Measurements from ENCODE around the gene RCAN1.
"Not testable (repeated sequence)": the region's sequence is repeated elsewhere in the genome, so short reads cannot be mapped to it uniquely, and the experiment has no call there.

Gene RCAN1

GRCh38 chr21:34569381-34569979 is 45.4 kb downstream of the RCAN1 start:
- no peak for DNase-seq (ENCODE audit: low read depth in 2 of 2)

DNA sequence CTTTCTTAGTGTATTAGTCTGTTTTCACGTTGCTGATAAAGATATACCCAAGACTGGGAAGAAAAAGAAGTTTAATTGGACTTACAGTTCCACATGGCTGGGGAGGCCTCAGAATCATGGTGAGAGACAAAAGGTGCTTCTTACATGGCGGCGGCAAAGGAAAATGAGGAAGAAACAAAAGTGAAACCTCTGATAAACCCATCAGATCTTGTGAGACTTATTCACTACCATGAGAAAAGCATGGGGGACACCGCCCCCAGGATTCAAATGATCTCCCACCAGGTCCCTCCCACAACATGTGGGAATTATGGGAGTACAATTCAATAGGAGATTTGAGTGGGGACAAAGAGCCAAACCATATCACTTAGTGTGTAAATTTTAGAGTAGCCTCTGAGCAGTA is 46.1 kb downstream of the RCAN1 start:
- DNase-seq (ENCODE audit: low read depth in 2 of 2) = not testable (repeated sequence)

GRCh38 chr21:34567604-34568155 is 47.2 kb downstream of the RCAN1 start:
- DNase-seq (ENCODE audit: low read depth in 2 of 2) = no peak

- no peak for DNase-seq (ENCODE audit: low read depth in 2 of 2)
These were observed 49.7 kb downstream of the RCAN1 start for GRCh38 chr21:34565238-34565637.

GRCh38 chr21:34563370-34563769 is 51.5 kb downstream of the RCAN1 start:
- DNase-seq (ENCODE audit: low read depth in 2 of 2) = not testable (repeated sequence)

DNA sequence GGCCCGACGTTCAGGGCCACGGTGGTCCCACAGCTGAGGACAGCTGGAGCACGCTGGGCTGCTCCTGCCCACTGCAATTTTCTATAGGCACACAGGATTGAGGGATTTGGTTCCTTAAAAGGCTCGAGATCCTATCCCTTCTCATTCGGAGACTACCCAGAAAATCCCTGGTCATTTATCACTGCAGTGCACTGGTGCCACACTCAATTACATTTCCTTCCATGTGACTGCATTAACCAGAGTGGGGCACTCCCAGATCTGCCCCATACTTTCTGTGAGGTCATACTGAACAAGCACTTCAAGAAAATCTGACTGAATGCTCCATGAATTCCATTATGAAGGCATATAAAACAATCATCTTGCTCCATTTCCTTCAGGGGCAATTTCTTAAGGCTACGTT is 53.1 kb downstream of the RCAN1 start:
- no peak for DNase-seq (ENCODE audit: low read depth in 2 of 2)

GRCh38 chr21:34560609-34561008 is 54.3 kb downstream of the RCAN1 start:
- no peak for DNase-seq (ENCODE audit: low read depth in 2 of 2)

DNA sequence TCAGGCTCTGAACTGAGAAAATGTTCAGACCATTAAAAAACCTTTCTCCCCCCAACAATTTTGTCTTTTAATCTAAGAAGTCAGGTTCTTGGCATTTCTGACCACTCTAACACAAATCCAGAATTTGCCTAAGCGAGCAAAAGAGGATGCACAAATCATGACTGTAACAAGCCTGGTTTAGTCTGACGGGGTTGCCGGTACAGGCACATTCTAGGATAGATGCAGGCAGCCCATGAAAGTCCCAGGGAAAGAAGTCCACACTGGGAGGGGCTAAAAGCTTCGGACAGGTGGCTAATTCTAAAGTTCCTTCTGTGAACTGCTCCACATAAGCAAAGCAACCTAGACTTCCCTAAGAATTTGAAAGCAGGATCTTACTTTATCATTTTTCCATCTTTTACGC is 54.9 kb downstream of the RCAN1 start:
- no peak for DNase-seq (ENCODE audit: low read depth in 2 of 2)

DNA sequence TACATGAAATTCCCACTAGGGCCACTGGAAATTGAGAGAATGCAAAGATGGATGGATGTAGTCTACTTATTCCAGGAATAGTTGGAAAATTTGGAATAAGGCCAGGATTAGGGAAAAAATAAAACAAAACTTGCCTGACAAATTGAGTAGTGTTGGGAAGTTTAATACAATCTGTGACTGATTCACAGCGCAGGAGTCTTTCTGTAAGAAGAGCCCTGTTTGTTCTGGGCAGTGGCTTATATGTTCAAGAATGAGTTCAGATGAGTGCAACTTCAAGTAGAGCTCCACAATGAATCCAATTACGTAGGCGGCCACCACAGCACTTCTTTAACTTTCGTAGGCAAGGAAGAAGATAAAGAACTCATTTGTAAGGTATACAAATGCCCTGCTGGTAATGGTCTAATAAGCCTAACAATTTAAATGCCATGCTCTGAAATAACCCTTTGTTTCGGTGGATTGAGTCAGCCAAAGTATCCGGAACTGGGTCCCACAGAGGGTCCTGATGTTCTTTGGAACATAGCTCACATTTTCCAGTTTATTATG is 55.8 kb downstream of the RCAN1 start:
- no peak for DNase-seq (ENCODE audit: low read depth in 2 of 2)

DNA sequence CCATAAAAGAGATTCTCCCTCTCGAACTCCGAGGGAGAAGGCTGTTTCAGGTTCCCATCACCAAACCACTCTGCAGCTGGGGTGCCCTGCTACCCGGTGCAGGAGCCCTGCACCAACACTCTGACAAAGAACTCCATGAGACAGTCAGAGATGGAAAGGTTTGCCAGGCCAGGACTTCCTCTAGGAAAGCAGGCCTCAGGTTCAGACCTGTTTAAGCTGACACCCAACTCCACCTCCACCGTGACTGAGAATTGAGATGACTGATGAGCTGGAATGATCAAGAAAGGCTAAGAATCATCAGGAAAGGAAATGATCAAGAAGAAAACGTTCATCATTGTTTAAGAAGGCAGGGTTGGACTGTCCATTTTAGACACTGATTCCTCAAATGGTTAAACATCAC is 56.7 kb downstream of the RCAN1 start:
- DNase-seq (ENCODE audit: low read depth in 2 of 2) = no peak

GRCh38 chr21:34557261-34557660 is 57.7 kb downstream of the RCAN1 start:
- no peak for DNase-seq (ENCODE audit: low read depth in 2 of 2)

DNA sequence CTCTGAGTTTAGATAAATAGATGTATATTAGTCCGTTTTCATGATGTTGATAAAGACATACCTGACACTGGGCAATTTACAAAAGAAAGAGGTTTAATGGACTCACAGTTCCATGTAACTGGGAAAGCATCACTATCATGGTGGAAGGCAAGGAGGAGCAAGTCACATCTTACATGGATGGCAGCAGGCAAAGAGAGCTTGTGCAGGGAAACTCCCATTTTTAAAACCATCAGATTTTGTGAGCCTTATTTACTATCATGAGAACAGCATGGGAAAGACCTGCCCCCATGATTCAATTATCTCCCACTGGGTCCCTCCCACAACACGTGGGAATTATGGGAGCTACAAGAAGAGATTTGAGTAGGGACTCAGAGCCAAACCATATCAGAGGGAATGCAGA is 60.2 kb downstream of the RCAN1 start:
- DNase-seq (ENCODE audit: low read depth in 2 of 2) = not testable (repeated sequence)

- DNase-seq (ENCODE audit: low read depth in 2 of 2) = no peak
These were observed 60.7 kb downstream of the RCAN1 start for GRCh38 chr21:34554227-34554626.

DNA sequence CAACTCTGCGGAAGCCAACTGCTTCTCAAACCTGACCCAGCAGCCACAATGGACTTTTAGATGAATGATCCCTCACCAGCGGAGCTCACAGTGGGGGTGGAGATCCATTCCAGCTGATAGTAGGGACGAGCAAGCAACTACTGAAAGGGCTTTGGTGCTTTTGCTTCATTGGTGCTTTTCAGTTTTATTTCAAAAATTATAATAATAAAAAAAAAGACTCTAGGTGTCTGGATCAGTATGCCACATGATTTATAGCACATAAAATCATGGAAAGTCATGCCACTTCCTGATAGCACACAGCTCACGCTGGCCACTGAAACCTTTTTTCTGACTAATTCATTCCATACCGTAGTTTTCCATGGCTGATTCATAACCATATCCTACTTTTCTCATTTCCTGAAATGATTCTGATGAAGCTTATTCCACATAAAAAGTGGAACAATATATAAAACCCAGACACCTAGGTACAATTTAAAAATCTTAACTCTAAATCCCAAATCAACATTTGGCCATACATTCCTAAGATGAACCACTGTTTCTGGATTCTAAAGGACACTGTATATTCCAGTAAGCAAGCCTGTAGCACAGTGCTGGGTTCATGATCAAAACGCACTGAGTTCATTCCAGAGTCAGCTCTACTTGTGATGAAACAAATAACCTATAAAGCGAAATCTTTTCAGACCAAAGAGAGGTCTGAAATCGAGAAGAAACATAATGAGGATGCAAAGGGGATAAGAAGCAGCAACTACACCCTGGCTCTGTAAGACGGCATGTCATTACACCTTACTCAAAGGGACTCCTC is 61.6 kb downstream of the RCAN1 start:
- DNase-seq (ENCODE audit: low read depth in 2 of 2) = no peak

DNA sequence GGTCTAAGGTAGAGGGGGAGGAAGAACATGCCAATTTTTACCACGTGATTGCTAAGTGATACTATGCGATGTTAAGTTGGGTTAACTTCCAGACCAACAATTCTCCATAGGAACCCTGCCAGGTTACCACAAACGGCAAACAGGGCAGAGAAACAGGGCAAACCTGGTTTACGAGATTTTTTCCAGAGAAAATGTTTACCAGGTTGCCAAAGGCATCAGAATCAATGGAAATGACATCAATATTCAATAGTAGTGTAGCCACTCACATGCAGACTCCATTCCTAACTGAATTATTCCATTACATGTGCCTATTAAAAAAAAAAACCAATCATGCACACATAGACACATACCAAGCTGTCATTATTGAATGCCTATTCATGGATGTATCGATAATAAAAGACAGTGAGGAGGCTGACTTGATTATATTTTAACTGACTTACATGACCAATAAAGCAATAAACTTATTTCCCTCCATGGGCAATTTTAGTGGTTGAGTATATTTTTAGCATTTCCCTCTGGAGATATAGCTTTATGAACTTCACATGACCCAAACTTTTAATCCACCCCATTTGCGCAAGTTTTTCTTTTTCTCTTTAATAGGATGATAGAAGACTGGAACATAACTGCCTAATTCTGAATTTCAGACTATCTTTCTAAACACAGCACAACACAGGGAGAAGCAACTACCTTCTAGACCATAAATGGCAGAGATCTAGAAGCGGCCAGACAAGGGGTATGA is 62.4 kb downstream of the RCAN1 start:
- DNase-seq (ENCODE audit: low read depth in 2 of 2) = no peak

GRCh38 chr21:34550182-34550799 is 64.6 kb downstream of the RCAN1 start:
- no peak for DNase-seq (ENCODE audit: low read depth in 2 of 2)

- DNase-seq (ENCODE audit: low read depth in 2 of 2) = no peak
These were observed 66.0 kb downstream of the RCAN1 start for GRCh38 chr21:34548781-34549376.

DNA sequence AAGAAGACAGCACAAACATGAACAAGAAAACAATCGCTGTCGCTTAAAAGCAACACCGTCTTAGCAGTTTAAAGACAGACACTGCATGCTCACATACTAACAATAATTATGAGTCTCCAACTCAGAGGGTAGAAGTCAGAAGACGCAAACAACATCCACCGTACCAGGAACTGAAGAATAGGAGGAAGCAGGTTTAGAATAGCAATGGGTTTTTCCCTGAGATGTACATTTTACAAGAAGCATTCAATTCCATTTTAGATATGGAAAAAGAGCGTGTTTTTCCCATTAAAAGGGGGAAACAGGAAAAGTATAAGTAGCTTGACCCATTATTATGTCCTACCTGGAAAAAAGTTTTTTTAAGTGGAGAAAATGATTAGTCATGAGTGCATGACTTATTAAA is 68.4 kb downstream of the RCAN1 start:
- no peak for DNase-seq (ENCODE audit: low read depth in 2 of 2)

DNA sequence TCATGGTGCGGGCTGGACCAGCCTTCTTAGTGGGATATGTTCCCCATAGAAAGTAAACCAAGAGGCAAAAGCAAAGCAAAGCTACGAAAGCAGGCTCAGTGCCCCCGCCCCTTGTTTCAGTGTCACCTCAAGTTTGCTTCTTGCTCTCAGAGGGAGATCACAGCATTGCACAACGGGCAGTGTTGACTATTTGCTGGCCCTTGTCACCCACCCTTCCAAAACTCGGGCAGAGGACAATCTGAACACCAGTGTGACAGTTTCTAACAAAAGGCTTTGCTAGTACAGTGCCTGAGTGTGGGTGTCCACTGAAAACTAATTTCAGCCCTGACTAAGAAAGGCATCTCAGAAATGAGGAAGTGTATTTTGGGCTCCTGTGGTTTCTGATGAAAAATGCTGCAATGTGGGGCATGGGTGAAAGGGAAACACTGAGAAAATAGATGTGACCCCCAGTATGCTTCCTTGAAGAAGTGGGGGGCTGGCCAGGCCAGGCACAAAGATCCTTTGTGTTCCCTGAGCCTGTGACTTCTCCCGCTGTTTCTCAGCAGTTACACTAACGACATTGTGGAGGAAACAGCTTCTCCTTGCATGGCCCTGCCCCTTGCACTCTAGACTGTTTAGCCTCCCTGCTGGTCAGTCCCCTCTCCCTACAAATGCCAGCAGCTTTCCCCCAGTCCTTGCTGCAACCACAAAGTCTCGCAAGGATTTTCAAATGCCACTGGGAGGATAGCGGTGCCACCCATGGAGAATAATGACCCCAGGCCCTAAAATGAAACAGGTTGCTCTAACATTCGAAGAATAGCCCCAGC is 69.6 kb downstream of the RCAN1 start:
- DNase-seq (ENCODE audit: low read depth in 2 of 2) = no peak

- peak; percentile 39 to 41 for DNase-seq (ENCODE audit: low read depth in 2 of 2)
These were observed 70.8 kb downstream of the RCAN1 start for GRCh38 chr21:34544032-34544496.

All from stimulated activated CD4-positive, alpha-beta T cell treated with anti-CD3 and anti-CD28 coated beads, Interleukin-4, amount 100 ng/mL, for 48 hours (primary cell).